ENCODE data around the gene NOL3.

Gene NOL3

DNA sequence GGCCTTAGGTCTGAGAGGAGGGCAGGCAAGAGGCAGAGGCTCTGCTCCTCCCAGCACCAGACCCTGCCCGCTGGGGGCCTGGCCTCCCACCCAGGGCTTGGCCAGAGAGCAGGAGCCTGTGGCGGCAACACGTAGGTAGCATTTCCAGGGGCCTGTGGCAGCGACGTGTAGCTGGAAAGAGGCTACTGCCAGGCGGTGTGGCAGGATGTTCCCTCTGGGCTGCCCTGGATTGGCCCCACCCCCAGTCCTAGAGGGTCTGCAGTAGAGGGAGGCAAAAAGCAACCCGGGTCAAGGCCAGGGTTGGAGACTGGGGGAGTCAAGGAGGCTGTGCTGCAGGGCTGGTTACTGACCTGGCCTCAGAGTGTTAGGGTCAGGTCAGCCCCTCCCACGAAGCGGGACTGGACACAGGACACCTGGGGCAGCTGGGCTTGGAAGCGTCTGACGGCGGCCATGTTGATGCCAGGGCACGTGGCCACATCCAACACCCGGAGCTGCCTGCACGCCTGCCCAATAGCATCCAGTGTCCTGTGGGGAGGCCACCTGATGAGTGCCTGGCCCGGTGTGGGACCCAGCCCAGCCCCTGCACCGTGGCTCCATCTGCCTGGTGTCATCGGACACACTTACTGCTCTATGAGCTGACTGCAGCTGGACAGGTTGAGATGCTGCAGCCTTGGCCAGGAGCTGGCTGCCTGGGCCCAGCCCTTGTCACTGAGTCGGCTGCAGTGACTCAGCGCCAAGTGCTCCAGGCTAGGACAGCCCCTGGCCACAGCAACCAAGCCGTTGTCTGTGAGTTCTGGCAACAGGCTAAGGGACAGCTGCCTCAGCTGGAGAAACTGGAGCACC lies 37.1 kb downstream of the NOL3 start:
- DNase-seq, result no peak

GRCh38 chr16:67208154-67208896 lies 38.0 kb downstream of the NOL3 start:
- no peak for DNase-seq

GRCh38 chr16:67209565-67209964 lies 39.2 kb downstream of the NOL3 start:
- DNase-seq, result no peak

DNA sequence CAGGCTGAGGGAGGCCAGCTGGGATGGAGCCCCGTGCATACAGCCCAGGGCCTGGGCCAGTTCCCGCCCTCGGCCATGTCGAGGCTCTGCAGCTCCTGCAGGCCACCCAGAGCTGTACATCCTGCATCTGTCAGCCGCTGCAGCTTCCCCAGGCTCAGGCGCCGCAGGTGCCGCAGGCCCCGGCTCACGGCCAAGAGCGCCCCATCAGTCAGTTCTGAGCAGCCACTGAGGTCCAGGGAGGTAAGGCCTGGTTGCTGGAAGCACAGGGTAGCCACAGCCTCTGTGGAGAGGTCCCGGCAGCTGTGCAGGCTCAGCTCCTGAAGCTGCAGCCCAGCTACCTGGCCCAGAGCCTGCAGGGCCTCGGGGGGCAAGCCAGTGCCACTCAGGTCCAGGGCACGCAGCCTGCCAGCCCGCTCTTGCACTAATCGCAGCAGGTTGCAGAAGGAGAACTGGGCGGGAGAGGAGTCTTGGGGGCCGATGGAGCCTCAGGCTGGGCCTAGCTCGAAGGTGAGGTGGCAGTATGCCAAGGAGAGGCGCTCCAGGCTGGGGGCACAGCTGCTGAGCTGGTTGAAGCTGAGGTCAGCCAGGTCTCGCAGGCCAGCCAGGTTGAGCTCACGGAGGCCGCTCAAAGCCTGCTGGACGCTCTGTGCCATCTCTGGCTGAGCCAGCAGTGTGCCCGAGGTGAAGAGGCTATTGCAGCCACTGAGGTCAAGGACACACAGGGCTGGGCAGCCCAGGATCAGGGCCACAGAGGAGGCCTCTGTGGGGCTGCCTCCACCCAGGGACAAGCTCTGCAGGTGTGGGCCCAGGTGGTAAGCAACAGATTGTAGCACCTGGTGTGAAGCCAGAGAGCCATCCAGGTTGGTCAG lies 40.0 kb downstream of the NOL3 start:
- DNase-seq, result no peak

- no peak for DNase-seq
Observed at GRCh38 chr16:67211674-67212073, 41.3 kb downstream of the NOL3 start.

DNA sequence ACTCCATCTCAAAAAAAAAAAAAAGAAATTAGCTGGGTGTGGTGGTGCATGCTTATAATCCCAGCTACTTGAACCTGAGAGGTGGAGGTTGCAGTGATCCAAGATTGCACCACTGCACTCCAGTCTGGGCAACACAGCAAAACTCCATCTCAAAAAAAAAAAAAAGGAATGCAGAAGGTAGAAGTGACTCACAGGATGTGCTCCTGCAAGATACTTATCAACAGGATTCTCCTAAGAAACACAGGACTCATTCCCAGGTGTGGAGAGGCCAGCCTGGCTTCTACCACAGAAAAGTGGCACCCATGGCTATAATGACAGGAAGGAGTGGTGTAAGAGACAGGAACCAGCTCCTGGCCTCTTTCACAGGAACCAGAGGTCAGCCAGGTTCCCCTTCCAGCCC lies 42.4 kb downstream of the NOL3 start:
- no peak for DNase-seq

- DNase-seq, result no peak
Observed at GRCh38 chr16:67213197-67214019, 43.1 kb downstream of the NOL3 start.

- no peak for DNase-seq
Observed at GRCh38 chr16:67215706-67216105, 45.4 kb downstream of the NOL3 start.

- no peak for DNase-seq
Observed at GRCh38 chr16:67216612-67217490, 46.5 kb downstream of the NOL3 start.

DNA sequence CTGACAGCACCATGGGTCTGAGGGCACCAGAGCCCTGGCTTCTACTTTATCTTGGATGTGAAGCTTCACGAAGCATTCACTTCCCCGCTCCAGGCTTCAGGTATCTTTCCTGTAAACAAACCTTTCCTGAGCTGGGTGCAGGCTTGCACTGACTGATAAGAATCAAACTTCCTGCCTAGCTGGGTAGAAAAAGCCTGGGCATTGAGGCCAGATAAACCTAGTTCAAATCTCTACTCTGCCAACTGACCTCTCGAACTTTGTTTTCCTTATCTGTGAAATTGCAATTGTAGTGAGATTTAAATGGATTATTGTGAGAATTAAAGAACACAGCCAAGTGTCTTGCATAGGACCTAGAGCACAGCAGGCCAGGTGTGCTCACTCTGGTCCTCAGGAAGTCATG lies 53.7 kb downstream of the NOL3 start:
- no peak for DNase-seq

All from CD4-positive, alpha-beta T cell treated with Interleukin-12 subunit alpha and Interleukin-12 subunit beta, for 1 hour (primary cell).